HG03139 (cell line): Measurements from ENCODE around the gene ABI2.
"Not testable (repeated sequence)": the region's sequence is repeated elsewhere in the genome, so short reads cannot be mapped to it uniquely, and the experiment has no call there.

Source experiments
- ATAC-seq: cut with Tn5 transposase; IDR thresholded peaks from one replicate; pipeline ENCODE4 v1.9.1; 2021; ENCODE audit not compliant: unreplicated experiment

ABI2 gene

GRCh38 chr2:203427061-203427460, 98.9 kb downstream of the ABI2 start:
- no peak for ATAC-seq

- ATAC-seq = not testable (repeated sequence)
Measured at GRCh38 chr2:203429643-203430042, 101.4 kb downstream of the ABI2 start.

GRCh38 chr2:203431391-203432185, 103.4 kb downstream of the ABI2 start:
- ATAC-seq = no peak

- ATAC-seq = no peak
Measured at GRCh38 chr2:203432811-203433210, 104.6 kb downstream of the ABI2 start.

DNA sequence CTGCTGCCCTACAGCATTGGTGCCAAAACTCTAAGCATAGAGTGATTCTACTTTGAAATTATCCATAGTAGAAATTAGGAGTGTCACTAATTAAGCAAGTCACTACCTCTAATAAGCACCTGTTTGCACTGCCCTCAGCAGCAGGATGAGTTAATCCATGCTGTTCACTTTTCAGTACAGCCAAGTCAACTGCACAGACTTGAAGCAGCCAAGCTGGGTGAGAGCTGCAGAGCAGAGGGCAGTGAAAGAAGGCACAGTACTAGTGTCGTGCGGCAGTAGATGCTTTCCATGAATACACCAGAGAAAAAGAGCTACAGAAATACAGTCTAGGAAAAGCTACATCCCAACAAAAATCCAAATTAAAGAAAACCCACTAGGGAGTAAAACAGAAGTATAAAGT, 108.3 kb downstream of the ABI2 start:
- ATAC-seq = no peak

- ATAC-seq = no peak
Measured at GRCh38 chr2:203437511-203437910, 109.3 kb downstream of the ABI2 start.

DNA sequence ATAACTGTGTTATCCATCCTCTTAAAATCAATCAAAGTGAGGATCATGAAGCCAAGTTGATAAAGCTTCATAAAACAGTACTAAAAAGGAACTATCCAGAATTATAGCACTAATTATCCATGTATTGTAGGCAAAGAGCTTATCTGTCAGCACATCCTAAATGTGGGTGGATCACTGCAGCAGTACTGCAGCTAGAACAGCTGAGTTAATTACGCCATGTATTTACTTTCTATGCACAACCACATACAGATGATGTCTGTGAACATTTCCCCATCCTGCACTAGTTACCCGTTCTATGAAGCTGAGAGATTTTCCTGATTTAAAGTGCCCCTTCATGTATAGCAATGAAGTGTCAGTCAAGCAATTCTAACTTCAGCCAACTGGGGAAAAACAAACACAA, 110.3 kb downstream of the ABI2 start:
- ATAC-seq = no peak

DNA sequence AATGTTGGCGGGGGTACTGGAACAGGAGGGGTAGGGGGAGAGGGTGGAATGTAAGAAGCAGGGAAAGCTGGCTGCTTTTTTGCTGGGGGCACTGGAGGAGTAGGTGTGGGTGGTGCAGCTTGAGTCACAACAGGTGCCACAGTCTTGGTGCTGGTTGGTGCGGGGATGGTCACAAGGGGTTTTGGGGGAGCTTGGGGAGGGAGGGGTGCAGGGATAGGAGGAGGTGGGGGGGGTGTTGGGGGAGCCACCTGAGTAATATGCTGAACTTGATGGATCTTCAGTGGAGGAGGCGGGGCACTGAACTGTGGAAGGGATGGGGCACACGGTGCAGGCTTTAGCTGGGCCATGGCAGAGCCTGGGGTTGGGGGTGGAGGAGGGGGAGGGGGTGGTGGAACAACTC, 112.5 kb downstream of the ABI2 start:
- ATAC-seq = no peak

DNA sequence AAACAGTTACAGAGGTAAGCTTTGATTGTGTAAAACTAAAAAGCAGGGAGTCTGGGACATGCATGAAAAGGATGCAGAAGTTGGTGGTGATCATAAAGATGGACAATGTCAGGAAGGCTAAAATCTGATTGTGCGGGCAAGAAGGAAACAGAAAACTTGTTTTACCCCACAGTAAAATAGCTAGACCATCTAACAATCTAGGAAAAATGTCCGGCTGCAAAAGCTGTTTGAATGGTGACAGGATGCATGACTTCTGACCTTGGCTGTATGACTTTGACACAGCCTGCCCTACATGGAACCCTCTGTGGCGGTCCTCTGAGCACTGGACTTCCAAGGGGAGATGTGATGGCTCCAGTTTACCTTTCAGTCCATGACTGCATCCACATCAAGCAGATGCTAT, 113.3 kb downstream of the ABI2 start:
- ATAC-seq = no peak

DNA sequence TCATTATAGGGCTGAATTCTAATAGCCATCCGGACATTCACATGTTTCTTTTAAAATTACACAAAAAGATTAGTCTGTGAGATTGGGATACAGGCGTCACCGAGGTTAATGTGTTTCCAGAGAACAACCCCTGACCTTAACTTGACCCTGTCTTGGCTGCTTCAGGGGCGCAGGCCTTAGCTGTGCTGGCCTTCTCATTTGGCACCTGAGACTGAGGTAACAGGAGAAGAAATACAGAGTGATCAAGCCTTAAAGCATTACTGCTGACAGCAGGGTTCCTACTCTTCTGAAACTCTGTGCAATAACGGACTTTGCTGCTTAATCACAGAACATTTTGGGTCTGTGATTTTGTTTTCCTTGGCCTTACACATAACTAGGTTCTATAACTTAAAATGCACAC, 114.3 kb downstream of the ABI2 start:
- ATAC-seq = no peak

DNA sequence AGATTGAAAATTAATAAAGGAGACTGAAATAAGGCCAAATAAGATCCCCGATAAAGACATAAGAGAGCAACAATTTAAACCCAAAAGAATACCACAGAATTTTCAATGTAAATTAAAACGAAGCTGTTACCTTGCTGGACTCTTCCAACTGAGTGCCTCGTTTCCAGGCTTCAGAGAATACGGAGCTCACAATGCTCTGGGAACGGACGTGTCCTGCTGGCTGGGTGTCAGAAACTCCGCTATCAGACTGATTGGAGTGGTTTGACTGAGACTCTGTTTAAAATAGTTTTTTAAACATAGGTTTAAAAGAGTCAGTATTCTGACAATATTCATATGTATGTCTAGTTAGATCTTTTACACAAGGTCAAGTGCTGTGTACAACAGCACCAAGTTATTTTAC, 116.5 kb downstream of the ABI2 start:
- no peak for ATAC-seq

GRCh38 chr2:203446071-203446481, 117.9 kb downstream of the ABI2 start:
- no peak for ATAC-seq

- ATAC-seq = no peak
Measured at GRCh38 chr2:203446780-203447179, 118.6 kb downstream of the ABI2 start.

DNA sequence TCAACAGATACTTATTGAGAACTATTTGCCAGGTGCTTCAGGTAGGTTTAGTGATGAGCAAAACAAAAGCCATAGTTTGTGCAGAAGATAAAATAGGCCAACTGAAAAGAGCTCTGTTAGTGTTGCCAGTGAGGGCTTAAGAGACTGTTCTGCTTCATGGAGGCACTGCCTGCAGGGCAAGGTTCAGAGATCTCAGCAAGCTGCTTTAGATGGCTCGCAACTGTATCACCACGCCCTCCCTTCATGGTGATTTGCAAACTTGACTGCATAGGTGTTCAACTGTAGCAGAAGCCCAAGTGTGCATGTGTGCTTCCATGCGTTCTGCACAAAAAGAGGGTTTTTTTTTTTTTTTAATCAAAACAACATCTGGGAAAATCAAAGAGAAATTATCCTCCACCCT, 122.4 kb downstream of the ABI2 start:
- no peak for ATAC-seq

DNA sequence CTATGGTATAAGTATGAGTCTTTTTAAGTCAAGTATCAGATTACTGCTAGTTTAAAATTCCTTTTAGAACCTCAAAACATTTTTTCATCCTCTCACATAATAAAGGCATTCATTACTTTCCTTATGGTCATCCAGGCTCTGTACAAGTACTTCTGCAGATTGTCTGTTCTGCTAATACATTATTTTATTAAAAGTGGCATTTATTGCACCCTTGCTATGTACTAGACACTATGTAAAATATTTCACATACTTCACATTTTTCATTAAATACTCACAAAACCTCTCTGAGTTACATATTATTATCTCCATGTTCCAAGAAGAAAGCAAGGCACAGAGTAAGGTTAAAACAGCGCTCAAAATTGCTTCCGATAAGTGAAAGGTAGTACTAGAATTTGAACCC, 122.8 kb downstream of the ABI2 start:
- ATAC-seq = no peak

- no peak for ATAC-seq
Measured at GRCh38 chr2:203451689-203452088, 123.5 kb downstream of the ABI2 start.

DNA sequence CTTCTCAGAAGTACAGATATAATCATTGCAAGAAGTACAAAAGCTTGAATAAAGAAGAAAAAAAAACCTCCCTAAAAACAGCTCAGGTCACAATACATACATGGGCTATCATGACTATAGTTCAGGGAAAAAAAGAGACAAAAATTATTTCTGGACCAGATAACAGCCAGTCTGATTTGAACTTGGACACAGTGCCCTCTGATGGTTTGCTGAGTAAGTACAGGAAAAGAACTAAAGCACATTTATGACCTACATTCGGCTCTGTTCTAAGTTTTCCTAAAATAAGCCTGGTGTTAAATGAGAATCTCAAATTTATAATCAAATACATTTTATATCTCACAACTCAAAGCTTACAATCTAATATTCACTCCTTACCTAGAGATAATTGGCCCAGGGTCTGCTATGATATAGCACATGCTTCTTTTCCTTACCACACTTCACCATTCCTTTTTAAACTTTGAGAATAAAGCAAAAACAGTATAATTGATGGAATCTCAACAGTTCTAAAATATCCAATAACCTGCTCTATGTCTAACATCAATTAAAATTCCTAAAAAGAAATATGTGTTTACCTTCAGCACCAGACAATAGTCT, 125.8 kb downstream of the ABI2 start:
- no peak for ATAC-seq

DNA sequence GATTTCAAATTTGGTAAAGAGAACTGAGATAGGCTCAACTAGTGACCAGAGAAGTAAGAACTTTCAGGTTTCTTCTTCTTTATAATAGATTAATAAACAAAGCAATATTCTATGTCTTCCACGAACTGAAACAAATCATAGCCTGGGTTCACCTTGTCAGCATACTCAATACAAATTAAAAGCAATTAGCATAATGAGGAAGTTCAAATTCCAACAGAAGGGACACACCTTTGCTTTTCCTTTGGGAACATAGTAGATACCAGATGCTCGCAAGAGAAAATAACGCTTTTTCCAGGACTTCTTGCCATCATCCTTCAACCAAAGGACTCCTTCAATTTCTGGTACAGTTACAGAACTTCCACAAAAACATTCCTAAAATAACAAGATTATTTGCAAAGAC, 127.0 kb downstream of the ABI2 start:
- ATAC-seq = no peak

DNA sequence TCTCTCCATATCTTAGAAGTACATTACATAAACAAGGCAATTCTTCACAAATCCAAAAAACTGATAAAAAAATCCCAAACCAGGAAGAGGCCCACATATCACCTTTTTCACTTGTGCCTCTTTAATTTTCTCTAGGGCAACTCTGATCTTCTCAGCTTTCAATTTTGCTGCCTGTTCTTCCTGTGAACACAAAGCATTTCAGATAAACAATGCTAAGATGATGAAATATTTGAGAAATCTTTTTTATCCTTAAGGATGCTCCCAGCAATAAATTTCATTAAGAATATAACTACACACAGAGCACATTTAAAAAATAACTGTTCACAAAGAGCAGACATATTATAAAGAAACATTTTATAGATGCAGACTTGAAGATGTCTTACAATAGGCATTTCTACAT, 133.6 kb downstream of the ABI2 start:
- no peak for ATAC-seq

GRCh38 chr2:203462308-203462707, 134.1 kb downstream of the ABI2 start:
- ATAC-seq = no peak

DNA sequence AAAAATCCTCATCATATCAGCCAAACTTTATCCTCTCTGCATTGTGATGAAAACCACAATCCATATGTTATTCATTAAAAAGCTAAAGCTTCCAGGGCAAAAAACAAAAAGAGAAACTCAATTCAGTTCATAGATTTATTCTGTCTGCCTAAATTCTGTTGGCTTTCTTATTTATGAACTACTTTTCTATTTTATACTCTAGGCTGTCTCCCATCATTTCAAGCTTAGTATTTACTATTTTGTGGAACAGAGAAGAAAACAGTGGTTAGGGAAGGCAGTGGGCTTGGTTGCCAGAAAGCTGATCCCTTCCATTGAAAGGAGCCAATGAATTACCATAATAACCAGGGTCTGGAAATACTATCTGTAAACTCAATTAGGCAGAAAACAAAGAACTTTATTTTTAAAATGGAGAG, 135.1 kb downstream of the ABI2 start:
- ATAC-seq = no peak

- no peak for ATAC-seq
Measured at GRCh38 chr2:203469546-203469945, 141.4 kb downstream of the ABI2 start.

DNA sequence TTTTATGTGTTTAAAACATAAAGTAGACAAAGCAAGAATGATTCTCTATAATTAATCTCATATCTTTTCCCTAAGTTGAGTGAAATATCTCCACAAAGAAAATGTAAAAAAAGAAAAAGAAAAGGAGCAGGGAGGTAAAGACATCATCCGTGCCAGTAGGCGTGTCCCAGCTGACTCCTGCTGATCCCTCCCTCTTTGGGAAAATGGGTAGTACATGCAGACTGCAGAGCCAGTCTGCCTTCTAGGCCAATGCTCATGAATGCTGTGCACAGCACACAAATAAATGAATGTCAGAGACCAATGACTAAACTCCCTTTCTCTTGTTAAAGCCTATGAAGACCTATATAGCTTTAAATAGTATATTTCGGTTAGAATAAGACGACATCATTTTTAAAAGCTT, 142.2 kb downstream of the ABI2 start:
- no peak for ATAC-seq
